WERI-Rb-1 (cell line): ENCODE measurements around the gene COMMD7.
A peak's percentile ranks its signal among the peaks of the same experiment; 100 is the strongest.

Experiments used
- DNase-seq: peaks from one replicate; pipeline ENCODE4 v3.0.0-alpha.2; 2020
- H3K27ac ChIP-seq: fragments of 250-450 bp; sonication (Bioruptor Pico); 2 replicates; pipeline ENCODE4 v1.5.1; 2020; ENCODE audit warnings: mild to moderate bottlenecking, moderate library complexity
- H3K27me3 ChIP-seq: fragments of 250-450 bp; sonication (Bioruptor Pico); 2 replicates; pipeline ENCODE4 v1.5.1; 2021; ENCODE audit warnings: mild to moderate bottlenecking, low read depth, moderate library complexity; ENCODE audit not compliant: insufficient read depth, severe bottlenecking
- H3K36me3 ChIP-seq: fragments of 250-450 bp; sonication (Bioruptor Pico); 2 replicates; pipeline ENCODE4 v1.5.1; 2020; ENCODE audit warnings: mild to moderate bottlenecking, moderate library complexity
- H3K4me3 ChIP-seq: 2 replicates; pipeline ENCODE4 v1.5.1; 2011; ENCODE audit warnings: low read depth, mild to moderate bottlenecking, control low read depth, low read length
- H3K9me3 ChIP-seq: fragments of 250-450 bp; sonication (Bioruptor Pico); 2 replicates; pipeline ENCODE4 v1.5.1; 2021; ENCODE audit warnings: mild to moderate bottlenecking, moderate library complexity; ENCODE audit not compliant: severe bottlenecking
- CTCF ChIP-seq: IDR thresholded peaks from 2 replicates; pipeline ENCODE4 v1.5.1; 2011; ENCODE audit warnings: low read depth, mild to moderate bottlenecking, control low read depth, inconsistent platforms, low read length

The COMMD7 gene

GRCh38 chr20:32743237-32744112, at the start of gene COMMD7:
TSS of gene COMMD7 (minus strand) at chr20:32743467. CDS start at chr20:32743391, 76 bp downstream.
- Histone ChIP-seq H3K27me3 (no peaks in the 10 kb centered on the region), H3K9me3 (no peaks in the 10 kb centered on the region), H3K27ac (peak within 1 kb of the TSS; percentile 31), H3K4me3 (peak within 1 kb of the TSS; percentile 49), H3K36me3 (no peaks in the 10 kb centered on the region)
- peak; percentile 41 for DNase-seq
- no peak for TF ChIP-seq CTCF

- Histone ChIP-seq H3K27ac (no peak overlapping the region), H3K4me3 (no peak overlapping the region), H3K36me3 (no peaks in the 10 kb centered on the region; the same call in 1 of the 2 replicates), H3K27me3 (no peaks in the 10 kb centered on the region), H3K9me3 (no peaks in the 10 kb centered on the region)
- DNase-seq, result no peak
- no peak for TF ChIP-seq CTCF
These were observed 49.6 kb upstream of the COMMD7 start for GRCh38 chr20:32792731-32793458.

GRCh38 chr20:32792316-32792715, 49.0 kb upstream of the COMMD7 start:
- Histone ChIP-seq H3K27me3 (no peaks in the 10 kb centered on the region), H3K27ac (no peak overlapping the region), H3K9me3 (no peaks in the 10 kb centered on the region), H3K36me3 (no peaks in the 10 kb centered on the region; the same call in 1 of the 2 replicates), H3K4me3 (no peak overlapping the region)
- no peak for TF ChIP-seq CTCF
- no peak for DNase-seq

- Histone ChIP-seq H3K4me3 (no peak overlapping the region), H3K9me3 (no peaks in the 10 kb centered on the region), H3K27me3 (no peaks in the 10 kb centered on the region), H3K36me3 (no peaks in the 10 kb centered on the region; the same call in 1 of the 2 replicates), H3K27ac (no peak overlapping the region)
- no peak for DNase-seq
- TF ChIP-seq CTCF, result no peak
These were observed 47.4 kb upstream of the COMMD7 start for GRCh38 chr20:32790751-32791057.

- Histone ChIP-seq H3K27me3 (no peaks in the 10 kb centered on the region), H3K36me3 (no peaks in the 10 kb centered on the region), H3K27ac (no peak overlapping the region), H3K9me3 (no peaks in the 10 kb centered on the region), H3K4me3 (no peak overlapping the region)
- peak; percentile 97 for TF ChIP-seq CTCF
- DNase-seq, result peak; percentile 80
These were observed 46.9 kb upstream of the COMMD7 start for GRCh38 chr20:32789896-32790750.
